Muscle of arm (tissue), 14 donors: ENCODE measurements around the gene UROC1. TPM values are rescaled to one million over a fixed set of nuclear protein-coding genes. Genes with fewer than 3 reads are reported as not detected.

Experiments
- DNase-seq: peaks from one replicate; pipeline ENCODE4 v3.0.0-alpha.2; 2013
- long read RNA-seq, 11 donors: transcript quantifications; one replicate each; lab custom pipeline, GENCODE V29; 2026
- polyA plus RNA-seq, 12 donors: library from polyadenylated mRNA; unstranded; fragments of 120-200 nt; gene quantifications; one replicate each; pipeline ENCODE4 v1.2.1, GENCODE V29; 2013; ENCODE audit not compliant: insufficient read length in 12 of 12

The UROC1 gene
- under 1 TPM in 2 of 12 donors, not detected in 10; 0.11 to 0.19 TPM for polyA plus RNA-seq
- long read RNA-seq, donor 1: 0 reads
- long read RNA-seq, donor 2: 0 reads
- long read RNA-seq, donor 3: 0 reads
- long read RNA-seq, donor 4: 0 reads
- long read RNA-seq, donor 5: 0 reads
- long read RNA-seq, donor 6: 0 reads
- long read RNA-seq, donor 7: 0 reads
- long read RNA-seq, donor 8: 0 reads
- long read RNA-seq, donor 9: 0 reads
- long read RNA-seq, donor 10: 0 reads
- long read RNA-seq, donor 11: 0 reads

GRCh38 chr3:126517291-126517951 lies at the start of gene UROC1:
UROC1 (minus strand) TSS chr3:126517773; CDS start chr3:126517719, 54 bp downstream.
- DNase-seq: no peak

GRCh38 chr3:126562737-126563276 lies 45.2 kb upstream of the UROC1 start:
- no peak for DNase-seq

GRCh38 chr3:126558336-126559071 lies 40.9 kb upstream of the UROC1 start, which contains the start of gene C3orf22:
C3orf22 (minus strand) TSS chr3:126558932; CDS start chr3:126553390, 5,542 bp downstream.
- no peak for DNase-seq

- DNase-seq: no peak
Measured at GRCh38 chr3:126557761-126558160, 40.2 kb upstream of the UROC1 start.

- no peak for DNase-seq
Measured at GRCh38 chr3:126557415-126557745, 39.8 kb upstream of the UROC1 start.

DNA sequence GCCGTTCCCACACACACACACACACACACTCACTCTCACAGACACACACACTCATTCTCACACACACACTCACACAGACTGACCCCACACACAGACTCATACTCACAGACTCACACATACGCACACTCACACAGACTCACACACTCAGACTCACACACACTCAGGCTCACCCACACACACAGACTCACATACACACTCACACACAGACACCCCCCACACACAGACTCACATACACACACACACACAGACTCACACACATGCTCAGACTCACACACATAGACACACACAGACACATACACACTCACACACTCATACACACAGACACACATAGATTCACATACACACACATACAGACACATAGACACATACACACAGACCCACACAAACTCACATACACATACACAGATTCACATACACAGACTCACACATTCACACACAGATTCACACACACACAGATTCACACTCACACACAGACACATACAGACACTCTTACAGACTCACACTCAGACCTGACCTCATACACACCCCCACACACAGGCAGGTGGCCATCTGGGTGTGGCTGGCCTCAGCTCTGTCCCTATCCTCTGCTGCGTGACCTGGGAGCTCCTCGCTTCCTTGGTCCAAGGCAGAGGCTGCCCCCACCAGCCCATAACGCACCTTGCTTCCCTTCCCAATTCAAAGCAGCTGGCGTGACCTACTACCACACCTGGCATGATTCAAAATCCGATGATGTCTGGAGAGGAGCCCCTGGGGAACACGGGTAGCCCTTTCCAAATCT lies 39.3 kb upstream of the UROC1 start:
- no peak for DNase-seq

DNA sequence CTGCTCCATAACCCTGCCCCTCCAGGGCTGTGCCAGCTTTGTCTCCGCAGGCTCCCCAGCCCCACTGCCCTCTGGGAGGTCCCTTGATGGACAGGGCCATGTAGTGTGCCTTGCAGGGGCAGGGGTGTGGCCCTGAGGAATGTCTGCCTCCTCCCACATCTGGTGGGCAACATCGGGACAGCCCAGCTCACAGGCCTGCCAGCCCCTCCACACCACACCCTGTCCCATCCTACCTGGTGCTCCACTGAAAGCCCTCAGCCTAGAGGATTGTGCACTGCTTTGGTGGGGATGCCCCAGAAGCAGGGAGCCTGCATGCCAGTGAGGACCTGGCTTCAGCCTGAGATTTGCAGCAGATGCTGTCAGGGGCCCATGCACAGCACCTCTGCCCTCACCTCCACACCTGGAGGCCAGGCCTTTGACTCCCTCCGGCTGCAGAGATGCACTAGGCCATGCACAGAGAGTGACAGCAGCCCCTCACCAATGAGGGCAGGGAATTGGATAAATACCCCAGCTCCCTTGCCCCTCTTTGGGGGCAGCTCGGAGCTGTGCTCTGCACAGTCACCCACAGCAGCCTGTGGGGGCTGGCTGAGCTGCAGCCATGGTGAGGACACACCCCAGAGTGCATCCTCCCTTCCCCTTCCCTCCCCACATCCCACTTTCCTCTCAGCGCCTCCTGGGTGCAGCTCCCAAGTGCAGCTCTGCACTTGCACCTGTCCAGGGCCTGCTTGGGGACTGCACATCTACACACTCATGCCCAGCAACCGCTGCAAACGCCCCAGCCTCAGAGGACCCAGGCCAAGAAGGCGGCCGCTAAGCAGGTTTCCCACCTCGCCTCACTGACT lies 38.4 kb upstream of the UROC1 start:
- DNase-seq: no peak

DNA sequence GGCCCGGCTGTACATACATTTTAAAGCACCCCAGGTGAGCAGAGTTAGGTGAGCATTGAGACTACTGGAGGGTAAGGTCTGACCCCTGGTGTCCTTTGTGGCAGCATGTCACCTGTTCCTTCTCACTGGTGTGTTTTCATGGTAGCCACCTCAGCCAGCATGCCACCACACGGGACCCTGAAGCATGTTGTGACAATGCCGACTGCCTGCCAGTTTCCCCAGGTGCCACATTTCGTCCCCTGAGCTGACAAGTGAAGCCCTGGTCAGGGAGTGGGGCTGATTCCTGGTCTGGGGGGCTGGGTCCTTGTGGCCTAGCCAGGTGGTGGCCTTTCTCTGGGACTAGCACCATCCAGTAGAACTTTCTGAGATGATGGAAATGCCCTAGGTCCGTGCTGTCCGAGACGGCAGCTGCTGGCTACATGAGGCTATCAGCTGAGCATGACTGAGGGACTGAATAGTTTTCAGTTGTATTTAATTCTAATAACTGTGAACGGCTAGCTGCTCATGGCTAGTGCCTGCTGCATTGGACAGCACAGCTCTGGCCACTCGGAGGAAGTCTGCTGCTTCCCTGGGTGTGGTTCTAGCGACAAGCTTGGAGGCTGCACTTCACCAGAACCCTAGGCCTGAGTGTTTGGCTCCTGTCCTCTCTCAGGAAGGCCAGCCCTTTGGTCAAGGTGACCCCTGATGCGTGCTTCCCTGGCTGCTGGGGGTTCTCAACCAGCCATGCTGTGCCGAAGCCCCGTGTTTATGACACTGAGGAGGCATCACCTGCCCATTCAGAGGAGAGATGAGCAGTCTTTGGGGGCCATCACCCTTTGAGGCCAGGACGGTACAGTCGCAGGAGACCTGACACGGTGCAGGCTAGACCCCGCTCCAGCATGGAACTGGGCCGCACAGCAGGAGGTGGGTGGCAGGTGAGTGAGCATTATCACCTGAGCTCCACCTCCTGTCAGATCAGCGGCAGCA lies 37.3 kb upstream of the UROC1 start:
- DNase-seq: no peak

DNA sequence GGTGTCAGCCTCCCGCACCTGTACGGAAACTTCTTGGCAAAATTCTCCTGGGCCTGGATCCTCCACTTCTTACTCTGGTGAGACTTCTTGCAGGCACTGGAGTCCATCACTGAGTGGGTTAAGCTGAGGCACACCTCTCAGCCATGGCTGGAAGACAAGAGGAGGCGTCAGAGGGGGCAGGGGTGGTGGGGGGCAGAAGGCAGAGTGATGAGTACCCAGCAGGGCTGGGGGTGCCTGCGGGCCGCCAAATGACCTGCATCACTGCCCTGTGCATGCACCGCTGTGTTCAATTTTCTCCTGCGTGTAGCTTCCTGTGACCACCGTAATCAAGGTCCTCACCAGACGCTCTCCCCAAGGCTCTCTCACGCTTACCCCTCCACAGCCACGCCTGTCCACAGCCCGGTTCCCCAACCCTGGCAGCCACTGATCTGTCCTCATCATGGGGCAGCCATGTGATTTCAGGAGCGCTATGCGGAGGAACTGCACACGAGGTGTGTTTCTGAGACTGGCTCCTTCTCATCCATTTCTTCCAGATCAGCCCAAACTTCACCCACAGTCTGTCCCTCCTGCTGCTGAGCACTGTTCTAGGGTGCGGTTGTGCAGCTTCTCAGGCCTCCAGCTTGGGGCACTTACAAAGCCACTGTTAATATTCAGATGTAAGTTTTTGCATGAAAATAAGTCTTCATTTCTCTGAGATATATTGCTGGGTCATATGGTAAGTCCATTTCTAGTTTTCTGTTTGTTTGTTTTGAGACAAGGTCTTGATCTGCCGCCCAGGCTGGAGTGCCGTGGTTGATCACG lies 35.9 kb upstream of the UROC1 start:
- no peak for DNase-seq

GRCh38 chr3:126552688-126553283 lies 35.2 kb upstream of the UROC1 start:
- DNase-seq: no peak

DNA sequence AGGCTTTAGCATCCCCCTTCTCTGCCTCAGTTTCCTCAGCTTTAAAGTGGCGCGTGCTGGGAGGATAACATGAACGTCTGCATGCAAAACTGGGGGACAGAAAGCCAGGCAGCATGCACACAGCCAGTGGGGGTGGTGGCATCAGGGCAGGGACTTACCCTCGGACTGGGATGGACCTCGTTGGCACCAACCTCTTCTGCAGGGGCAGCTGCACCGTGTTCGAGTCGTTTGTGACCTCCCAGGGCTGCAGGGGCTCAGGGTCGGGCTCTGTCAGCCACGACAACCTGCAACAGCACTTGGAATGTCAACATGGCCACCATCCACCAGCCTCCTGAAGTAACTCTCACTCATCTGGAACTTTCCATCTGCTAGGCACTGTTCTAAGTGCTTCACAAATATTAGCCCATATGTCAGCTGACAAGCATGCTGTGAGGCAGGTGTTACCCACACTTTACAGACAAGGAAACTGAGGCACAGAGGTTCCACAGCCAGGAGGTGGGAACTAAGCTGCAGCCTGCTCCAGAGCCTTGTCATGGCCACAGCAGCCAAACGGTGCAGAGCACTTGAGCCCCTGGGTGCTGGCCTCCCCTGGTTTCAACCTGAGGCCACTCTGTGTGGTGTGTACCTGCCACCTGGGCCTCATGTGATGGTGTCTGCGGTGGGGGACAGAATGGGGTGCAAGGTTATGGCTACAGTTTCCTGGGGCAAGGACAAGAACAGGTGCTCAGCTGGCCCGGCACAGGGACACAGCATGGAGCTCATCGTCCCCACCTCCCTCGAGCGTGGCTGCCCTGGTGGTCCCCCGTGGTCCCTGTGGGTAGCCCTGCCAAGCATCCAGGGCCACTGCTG lies 34.5 kb upstream of the UROC1 start:
- no peak for DNase-seq

GRCh38 chr3:126551121-126551838 lies 33.7 kb upstream of the UROC1 start:
- peak; percentile 38 for DNase-seq

DNA sequence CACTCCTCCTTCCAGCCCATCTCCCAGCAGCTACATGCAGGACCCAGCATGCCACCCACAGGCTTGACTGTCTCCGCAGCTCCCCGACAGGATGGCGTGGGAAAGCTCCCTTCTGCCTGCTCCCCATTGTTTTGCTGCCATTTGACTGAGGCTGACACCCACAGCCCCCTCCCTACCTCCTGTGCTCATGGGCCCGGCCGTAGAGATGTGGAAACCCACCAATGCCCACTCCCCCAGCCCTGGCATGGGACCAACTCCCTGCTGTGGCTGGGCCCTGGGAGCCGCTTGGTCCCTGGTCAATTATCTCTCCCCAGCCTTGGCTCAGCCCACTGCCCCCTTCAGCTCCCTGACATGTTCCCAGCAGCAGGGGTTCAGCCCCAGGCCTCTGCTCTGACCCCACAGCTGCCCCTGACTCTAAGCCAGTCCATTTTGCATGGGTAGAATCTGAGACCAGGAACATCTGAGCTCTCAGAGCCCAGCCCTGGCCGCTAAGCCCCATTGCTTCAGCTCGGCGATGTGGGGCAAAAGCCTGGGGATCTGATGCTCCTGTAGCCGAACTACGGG lies 33.0 kb upstream of the UROC1 start:
- no peak for DNase-seq

DNA sequence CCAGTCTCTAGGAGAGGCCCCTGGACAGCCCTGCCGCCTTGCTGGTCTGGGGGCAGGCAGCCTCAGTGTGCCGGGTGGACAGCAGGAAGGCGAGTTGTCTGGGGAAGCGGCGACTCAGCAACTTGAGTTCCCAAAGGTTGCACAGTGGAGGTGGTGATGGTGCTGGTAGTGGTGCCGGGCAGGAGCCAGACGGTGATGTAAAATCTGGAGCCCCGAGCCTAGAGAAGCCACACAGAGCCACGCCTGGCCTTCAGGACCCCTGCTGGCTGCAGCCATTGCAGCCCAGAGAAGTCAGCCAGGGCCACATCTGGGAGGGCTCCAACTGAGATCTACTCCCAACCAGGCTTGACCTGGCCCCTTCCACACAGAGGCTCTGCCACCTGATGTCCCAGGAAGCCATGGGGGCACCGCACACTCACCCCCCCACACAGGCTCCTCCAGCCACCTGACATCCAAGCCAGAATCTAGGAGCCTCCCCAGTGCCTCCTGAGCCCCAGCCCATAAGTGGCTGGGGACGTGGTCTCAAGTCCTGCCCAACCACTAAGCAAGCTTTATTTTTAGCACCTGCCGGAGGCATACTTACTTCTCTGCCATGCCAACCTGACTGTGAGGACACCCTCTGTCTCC lies 32.4 kb upstream of the UROC1 start:
- DNase-seq: no peak

DNA sequence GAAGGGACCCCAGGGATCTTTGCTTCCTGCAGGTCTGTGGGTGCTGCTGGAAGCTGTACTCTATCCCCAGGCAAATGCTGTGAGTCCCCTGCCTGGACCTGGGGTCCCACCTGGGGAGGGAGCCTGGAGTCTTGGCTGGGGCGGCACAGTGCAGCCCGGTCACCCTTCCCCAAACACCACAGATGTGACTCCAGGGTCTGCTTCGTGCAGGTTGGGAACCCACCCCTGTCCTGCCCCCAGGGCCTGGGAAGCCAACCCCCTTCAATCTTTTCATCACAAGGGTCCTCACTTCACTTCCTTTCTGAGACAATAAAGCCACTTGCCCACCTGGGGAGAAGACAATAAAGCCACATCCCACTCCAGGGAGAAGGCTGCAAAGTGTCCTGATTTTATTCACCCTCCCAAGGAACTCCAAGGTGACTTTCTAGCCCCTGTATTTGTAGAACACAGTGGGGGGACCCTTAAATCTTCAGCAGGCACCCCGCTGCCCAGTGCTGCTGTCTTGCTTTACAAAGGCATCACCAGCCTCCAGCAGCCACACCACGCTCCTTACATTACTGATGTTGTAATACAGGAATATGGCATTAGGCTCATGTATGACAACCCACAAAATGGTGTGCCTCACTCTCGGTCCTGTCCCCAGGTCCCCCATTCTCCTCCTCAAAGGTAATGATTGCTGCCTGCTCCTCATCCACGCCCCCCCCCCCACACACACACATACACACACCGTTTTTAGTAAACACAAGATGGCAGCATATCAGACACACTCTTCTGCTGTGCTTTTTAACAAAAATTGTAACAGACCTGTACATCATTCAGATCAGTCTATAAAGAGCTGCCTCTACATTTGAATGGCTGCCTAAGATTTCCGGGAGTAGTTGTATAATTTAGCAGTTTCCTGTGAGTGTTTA lies 31.2 kb upstream of the UROC1 start:
- no peak for DNase-seq
